Measurements from ENCODE around the gene MAST1.

DNA sequence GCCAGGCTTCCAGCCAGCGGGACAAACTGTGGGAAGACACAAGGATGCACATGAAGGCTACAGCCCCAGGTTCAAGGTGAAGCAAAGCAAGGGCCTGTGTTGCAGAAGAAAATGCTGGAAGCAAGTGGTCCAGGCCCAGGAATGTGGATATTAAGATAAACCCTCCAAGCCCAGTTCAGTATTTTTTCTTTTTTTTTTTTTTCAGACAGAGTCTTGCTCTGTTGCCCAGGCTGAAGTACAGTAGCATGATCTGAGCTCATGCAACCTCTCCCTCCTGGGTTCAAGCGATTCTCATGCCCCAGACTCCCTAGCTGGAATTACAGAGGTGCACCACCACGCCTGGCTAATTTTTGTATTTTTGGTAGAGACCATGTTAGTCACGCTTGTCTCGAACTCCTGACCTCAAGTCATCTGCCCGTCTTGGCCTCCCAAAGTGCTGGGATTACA lies 41.2 kb upstream of the MAST1 start:
- TF ChIP-seq, protein P1, sequence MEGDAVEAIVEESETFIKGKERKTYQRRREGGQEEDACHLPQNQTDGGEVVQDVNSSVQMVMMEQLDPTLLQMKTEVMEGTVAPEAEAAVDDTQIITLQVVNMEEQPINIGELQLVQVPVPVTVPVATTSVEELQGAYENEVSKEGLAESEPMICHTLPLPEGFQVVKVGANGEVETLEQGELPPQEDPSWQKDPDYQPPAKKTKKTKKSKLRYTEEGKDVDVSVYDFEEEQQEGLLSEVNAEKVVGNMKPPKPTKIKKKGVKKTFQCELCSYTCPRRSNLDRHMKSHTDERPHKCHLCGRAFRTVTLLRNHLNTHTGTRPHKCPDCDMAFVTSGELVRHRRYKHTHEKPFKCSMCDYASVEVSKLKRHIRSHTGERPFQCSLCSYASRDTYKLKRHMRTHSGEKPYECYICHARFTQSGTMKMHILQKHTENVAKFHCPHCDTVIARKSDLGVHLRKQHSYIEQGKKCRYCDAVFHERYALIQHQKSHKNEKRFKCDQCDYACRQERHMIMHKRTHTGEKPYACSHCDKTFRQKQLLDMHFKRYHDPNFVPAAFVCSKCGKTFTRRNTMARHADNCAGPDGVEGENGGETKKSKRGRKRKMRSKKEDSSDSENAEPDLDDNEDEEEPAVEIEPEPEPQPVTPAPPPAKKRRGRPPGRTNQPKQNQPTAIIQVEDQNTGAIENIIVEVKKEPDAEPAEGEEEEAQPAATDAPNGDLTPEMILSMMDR (conservative IDR thresholded peaks at IDR 0.05; ENCODE audit: low read depth, low read length), result no peak
- no peak for TF ChIP-seq EZH2 (IDR thresholded peaks at IDR 0.05; ENCODE audit: low read length, unreplicated experiment)

Data from PC-3 (cell line).